Measurements from ENCODE around the gene EXT2.

EXT2 gene

GRCh38 chr11:44223238-44223637, 127.8 kb downstream of the EXT2 start:
- no peak for TF ChIP-seq CTCF (IDR thresholded peaks at IDR 0.05)
- TF ChIP-seq ZFX (IDR thresholded peaks at IDR 0.05; ENCODE audit: borderline replicate concordance): no peak
- no peak overlapping the region for H3K27ac ChIP-seq

- TF ChIP-seq CTCF (IDR thresholded peaks at IDR 0.05) (no peak), ZFX (IDR thresholded peaks at IDR 0.05; ENCODE audit: borderline replicate concordance) (no peak)
- H3K27ac ChIP-seq: no peak overlapping the region
Observed at GRCh38 chr11:44224867-44225501, 129.5 kb downstream of the EXT2 start.

GRCh38 chr11:44226490-44226889, 131.0 kb downstream of the EXT2 start:
- no peak overlapping the region for H3K27ac ChIP-seq
- TF ChIP-seq CTCF (IDR thresholded peaks at IDR 0.05) (no peak), ZFX (IDR thresholded peaks at IDR 0.05; ENCODE audit: borderline replicate concordance) (no peak)

- no peak overlapping the region for H3K27ac ChIP-seq
Observed at GRCh38 chr11:44226945-44227344, 131.5 kb downstream of the EXT2 start.

DNA sequence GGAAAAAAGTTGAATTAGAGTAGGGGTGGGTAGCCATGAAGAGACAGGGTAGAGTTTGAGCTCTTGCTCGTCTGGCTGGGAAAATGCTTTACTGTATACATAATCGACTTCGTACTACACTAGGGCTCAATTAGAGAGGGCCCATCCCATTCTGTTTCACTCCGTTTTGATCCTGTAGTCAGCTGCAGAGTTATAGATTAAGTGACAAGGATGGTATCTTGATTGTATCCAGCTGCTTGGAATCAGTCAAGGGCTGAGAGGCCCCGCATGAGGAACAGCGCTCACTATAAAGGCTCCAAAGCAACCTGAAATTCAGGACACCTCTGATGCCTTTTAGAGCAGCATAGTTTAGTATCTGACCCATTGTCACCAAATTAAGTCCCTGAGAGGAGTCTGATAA, 132.9 kb downstream of the EXT2 start:
- no peak overlapping the region for H3K27ac ChIP-seq
- TF ChIP-seq ZFX (IDR thresholded peaks at IDR 0.05; ENCODE audit: borderline replicate concordance): no peak

More at GRCh38 chr11:44226945-44227344, 131.5 kb downstream of the EXT2 start:
- TF ChIP-seq ZFX (IDR thresholded peaks at IDR 0.05; ENCODE audit: borderline replicate concordance) (no peak), CTCF (IDR thresholded peaks at IDR 0.05) (no peak)

DNA sequence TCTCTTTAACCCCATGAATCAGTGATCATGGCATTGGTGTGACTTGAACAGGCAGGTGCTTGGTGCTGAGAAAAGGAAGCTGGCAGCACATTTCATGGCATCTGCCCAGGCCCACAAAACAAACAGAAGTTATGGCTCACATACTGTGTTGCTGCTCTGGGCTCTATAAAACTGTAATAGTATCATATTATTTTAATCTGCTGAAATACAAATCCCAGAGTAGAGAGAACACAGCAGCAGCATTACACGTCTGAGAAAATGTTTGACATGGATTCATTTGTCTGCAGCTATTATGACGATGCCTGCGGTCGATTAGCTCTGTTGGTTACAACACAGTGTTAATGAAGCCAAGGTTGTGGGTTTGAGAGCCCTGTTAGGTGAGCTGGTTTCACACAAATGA, 133.6 kb downstream of the EXT2 start:
- no peak overlapping the region for H3K27ac ChIP-seq
- TF ChIP-seq CTCF (IDR thresholded peaks at IDR 0.05): no peak
- no peak for TF ChIP-seq ZFX (IDR thresholded peaks at IDR 0.05; ENCODE audit: borderline replicate concordance)

DNA sequence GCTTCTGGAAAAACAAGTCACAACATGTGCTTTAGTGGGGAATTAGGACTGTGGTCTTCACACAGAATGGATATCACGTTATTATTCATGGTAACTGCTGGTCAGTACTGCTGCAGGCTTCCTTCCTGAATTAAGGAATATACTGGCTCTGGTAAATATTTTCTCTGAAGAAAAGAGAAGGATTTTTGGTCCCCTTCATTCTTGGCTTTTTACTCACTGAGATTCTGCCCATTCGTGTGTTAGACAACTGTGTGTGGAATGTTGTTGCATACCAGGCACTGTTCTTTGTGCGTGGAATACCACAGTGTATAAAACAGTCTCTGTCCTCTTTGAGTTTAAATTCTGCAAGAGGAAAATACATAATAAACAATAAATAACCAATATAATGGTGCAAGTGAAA, 134.1 kb downstream of the EXT2 start:
- no peak overlapping the region for H3K27ac ChIP-seq
- TF ChIP-seq CTCF (IDR thresholded peaks at IDR 0.05) (no peak), ZFX (IDR thresholded peaks at IDR 0.05; ENCODE audit: borderline replicate concordance) (no peak)

- TF ChIP-seq ZFX (IDR thresholded peaks at IDR 0.05; ENCODE audit: borderline replicate concordance) (no peak), CTCF (IDR thresholded peaks at IDR 0.05) (no peak)
- no peak overlapping the region for H3K27ac ChIP-seq
Observed at GRCh38 chr11:44235765-44236201, 140.3 kb downstream of the EXT2 start.

Measured in 22Rv1 (cell line).